GM23338 (cell line): ENCODE measurements around the gene CCDC186.

Experiments
- CREB1 ChIP-seq: fragments of 250-450 bp; sonication (Bioruptor Pico); IDR thresholded peaks from 2 replicates; pipeline ENCODE4 v1.5.0; 2020; ENCODE audit warnings: low read depth, mild to moderate bottlenecking, moderate library complexity
- CTCF ChIP-seq, 2 experiments: fragments of 200-600 bp in 1 of 2; sonication (generic) in 1 of 2; conservative IDR thresholded peaks; 2 replicates each; pipeline versions ENCODE4 v1.5.1 to v1.6.1; 2016 to 2017; ENCODE audit warnings: antibody characterized with exemption in 2 of 2, low read depth in 2 of 2, mild to moderate bottlenecking in 2 of 2, moderate library complexity in 1 of 2
- EZH2 ChIP-seq: fragments of 200-600 bp; sonication (generic); IDR thresholded peaks from one replicate; pipeline ENCODE4 v1.8.0; 2017; ENCODE audit warnings: antibody characterized with exemption, mild to moderate bottlenecking, low read depth; ENCODE audit not compliant: unreplicated experiment
- EZH2phosphoT487 ChIP-seq: fragments of 200-600 bp; sonication (generic); IDR thresholded peaks from one replicate; pipeline ENCODE4 v1.8.1; 2018; ENCODE audit warnings: antibody characterized with exemption; ENCODE audit not compliant: unreplicated experiment
- JUNB ChIP-seq: IDR thresholded peaks from one replicate; pipeline ENCODE4 v1.6.1; 2016; ENCODE audit warnings: antibody characterized with exemption; ENCODE audit not compliant: unreplicated experiment
- POLR2AphosphoS5 ChIP-seq: IDR thresholded peaks from 2 replicates; pipeline ENCODE4 v1.6.1; 2016; ENCODE audit warnings: antibody characterized with exemption, low read depth
- REST ChIP-seq: IDR thresholded peaks from one replicate; pipeline ENCODE4 v1.6.1; 2018; ENCODE audit warnings: antibody characterized with exemption; ENCODE audit not compliant: unreplicated experiment
- STAT1 ChIP-seq: IDR thresholded peaks from one replicate; pipeline ENCODE4 v1.6.1; 2016; ENCODE audit warnings: antibody characterized with exemption; ENCODE audit not compliant: unreplicated experiment
- ZNF114 ChIP-seq: fragments of 250-450 bp; sonication (Bioruptor Pico); IDR thresholded peaks from 2 replicates; pipeline ENCODE4 v1.5.0; 2020; ENCODE audit warnings: mild to moderate bottlenecking, moderate library complexity

- TF ChIP-seq POLR2AphosphoS5 (no peak), CTCF (conservative IDR thresholded peaks at IDR 0.05; ENCODE audit: low read depth in 2 of 2) (peak; percentile 43 to 67), REST (no peak), JUNB (no peak), EZH2phosphoT487 (no peak), STAT1 (no peak), CREB1 (CRISPR knock-in tag) (no peak), EZH2 (no peak), ZNF114 (no peak)
Measured at GRCh38 chr10:114103284-114103683, 70.7 kb downstream of the CCDC186 start.
